Neural crest cell (in vitro differentiated cells): ENCODE results near the gene LMBR1. TPM values are rescaled to one million over a fixed set of nuclear protein-coding genes. Genes with fewer than 3 reads are reported as not detected.
"Not testable (repeated sequence)": the region's sequence is repeated elsewhere in the genome, so short reads cannot be mapped to it uniquely, and the experiment has no call there.

Experiments used
- DNase-seq: peaks from one replicate; pipeline ENCODE4 v3.0.0; 2021; ENCODE audit warnings: low read depth, mixed read lengths, low spot score
- H3K27ac Mint-ChIP-seq: one replicate; pipeline ENCODE4 v1.8.0; 2021; ENCODE audit warnings: mild to moderate bottlenecking, mixed read lengths; ENCODE audit not compliant: unreplicated experiment
- H3K27me3 Mint-ChIP-seq: 2 replicates; pipeline ENCODE4 v1.8.0; 2021; ENCODE audit warnings: low read depth, mild to moderate bottlenecking, mixed read lengths
- H3K36me3 Mint-ChIP-seq: 2 replicates; pipeline ENCODE4 v1.8.0; 2021; ENCODE audit warnings: low read depth, mild to moderate bottlenecking, mixed read lengths
- H3K4me1 Mint-ChIP-seq: 2 replicates; pipeline ENCODE4 v1.8.0; 2021; ENCODE audit warnings: mixed read lengths
- H3K4me3 Mint-ChIP-seq: one replicate; pipeline ENCODE4 v1.8.0; 2021; ENCODE audit warnings: mild to moderate bottlenecking, mixed read lengths
- H3K9me3 Mint-ChIP-seq: 2 replicates; pipeline ENCODE4 v1.8.0; 2021; ENCODE audit warnings: mixed read lengths
- CTCF ChIP-seq: fragments of 200-600 bp; sonication (generic); conservative IDR thresholded peaks from 2 replicates; pipeline ENCODE4 v1.5.0; 2021; ENCODE audit warnings: antibody characterized with exemption, mild to moderate bottlenecking
- total RNA-seq: library from RNA; stranded (reverse); gene quantifications from 2 replicates; pipeline ENCODE4 v1.2.1, GENCODE V29; 2021

LMBR1 gene
- total RNA-seq, 1 donor from 2014 or later: 55.1 TPM

- H3K4me3 Mint-ChIP-seq: no peak overlapping the region
- H3K27me3 Mint-ChIP-seq: no peaks in the 10 kb centered on the region
- peaks cover 10% of the 10 kb centered on the region for H3K4me1 Mint-ChIP-seq
- DNase-seq: no peak
- peaks cover 49% of the 10 kb centered on the region for H3K36me3 Mint-ChIP-seq
- TF ChIP-seq CTCF: no peak
- H3K9me3 Mint-ChIP-seq: peaks cover 19% of the 10 kb centered on the region
- peak overlapping the region; percentile 85 for H3K27ac Mint-ChIP-seq
Measured at GRCh38 chr7:156703773-156704482, 189.1 kb downstream of the LMBR1 start.

GRCh38 chr7:156703209-156703608 is 189.8 kb downstream of the LMBR1 start:
- H3K4me1 Mint-ChIP-seq: peaks cover 10% of the 10 kb centered on the region
- no peak for DNase-seq
- H3K4me3 Mint-ChIP-seq: no peak overlapping the region
- TF ChIP-seq CTCF: no peak
- peaks cover 19% of the 10 kb centered on the region for H3K9me3 Mint-ChIP-seq
- peaks cover 55% of the 10 kb centered on the region for H3K36me3 Mint-ChIP-seq
- H3K27ac Mint-ChIP-seq: no peak overlapping the region
- no peaks in the 10 kb centered on the region for H3K27me3 Mint-ChIP-seq

GRCh38 chr7:156702399-156702798 is 190.6 kb downstream of the LMBR1 start:
- H3K27ac Mint-ChIP-seq: no peak overlapping the region
- H3K9me3 Mint-ChIP-seq: peaks cover 16% of the 10 kb centered on the region
- TF ChIP-seq CTCF: no peak
- no peak for DNase-seq
- H3K36me3 Mint-ChIP-seq: peaks cover 57% of the 10 kb centered on the region
- no peaks in the 10 kb centered on the region for H3K27me3 Mint-ChIP-seq
- H3K4me3 Mint-ChIP-seq: no peak overlapping the region
- peaks cover 10% of the 10 kb centered on the region for H3K4me1 Mint-ChIP-seq

- DNase-seq, H3K4me1 Mint-ChIP-seq, H3K4me3 Mint-ChIP-seq, H3K27me3 Mint-ChIP-seq, H3K27ac Mint-ChIP-seq: not testable (repeated sequence)
- Mint-ChIP-seq H3K36me3 (peaks cover 56% of the 10 kb centered on the region), H3K9me3 (peaks cover 19% of the 10 kb centered on the region)
Measured at GRCh38 chr7:156701787-156702186, 191.2 kb downstream of the LMBR1 start.

GRCh38 chr7:156698512-156698911 is 194.5 kb downstream of the LMBR1 start:
- H3K27me3 Mint-ChIP-seq, DNase-seq, H3K27ac Mint-ChIP-seq, H3K4me3 Mint-ChIP-seq, H3K4me1 Mint-ChIP-seq: not testable (repeated sequence)
- H3K36me3 Mint-ChIP-seq: peaks cover 66% of the 10 kb centered on the region
- peaks cover 28% of the 10 kb centered on the region for H3K9me3 Mint-ChIP-seq

GRCh38 chr7:156697283-156697682 is 195.7 kb downstream of the LMBR1 start:
- not testable (repeated sequence) for H3K4me1 Mint-ChIP-seq, H3K4me3 Mint-ChIP-seq, H3K27me3 Mint-ChIP-seq, DNase-seq, H3K27ac Mint-ChIP-seq
- Mint-ChIP-seq H3K36me3 (peaks cover 71% of the 10 kb centered on the region), H3K9me3 (peaks cover 38% of the 10 kb centered on the region)

- Mint-ChIP-seq H3K27ac (no peak overlapping the region), H3K4me3 (no peak overlapping the region), H3K36me3 (peaks cover 52% of the 10 kb centered on the region), H3K4me1 (no peaks in the 10 kb centered on the region), H3K9me3 (peaks cover 28% of the 10 kb centered on the region), H3K27me3 (no peaks in the 10 kb centered on the region)
- no peak for DNase-seq
- no peak for TF ChIP-seq CTCF
Measured at GRCh38 chr7:156693627-156694026, 199.4 kb downstream of the LMBR1 start.
